Measurements from ENCODE around the gene MATN1. TPM values are rescaled to one million over a fixed set of nuclear protein-coding genes. Genes with fewer than 3 reads are reported as not detected.

MATN1 gene
- total RNA-seq, 1 donor from 2014 or later = 0.70 TPM

DNA sequence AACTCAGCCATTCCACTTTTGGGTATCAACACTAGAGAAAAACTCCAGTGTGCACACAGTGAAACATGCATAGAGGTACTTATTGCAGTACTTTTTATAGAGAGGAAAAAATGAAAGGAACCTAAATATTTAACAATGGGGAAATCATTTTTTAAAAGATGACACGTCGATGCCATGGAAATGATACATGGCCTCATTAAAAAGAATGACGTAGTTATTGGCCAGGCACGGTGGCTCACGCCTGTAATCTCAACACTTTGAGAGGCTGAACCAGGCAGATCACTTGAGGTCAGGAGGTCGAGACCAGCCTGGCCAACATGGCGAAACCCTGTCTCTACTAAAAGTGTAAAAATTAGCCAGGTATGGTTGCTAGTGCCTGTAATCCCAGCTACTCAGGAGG lies 42.5 kb downstream of the MATN1 start:
- H3K4me3 Mint-ChIP-seq = no peak overlapping the region
- no peak for DNase-seq (ENCODE audit: low spot score)
- H3K4me1 Mint-ChIP-seq (ENCODE audit: low read depth) = no peaks in the 10 kb centered on the region
- no peak overlapping the region for H3K27ac Mint-ChIP-seq
- H3K36me3 Mint-ChIP-seq (ENCODE audit: low read depth) = no peaks in the 10 kb centered on the region
- H3K9me3 Mint-ChIP-seq = no peaks in the 10 kb centered on the region
- intact Hi-C loops (cut with micrococcal nuclease) = no loop called here
- H3K27me3 Mint-ChIP-seq (ENCODE audit: insufficient read depth) = peaks cover 27% of the 10 kb centered on the region

- H3K27me3 Mint-ChIP-seq (ENCODE audit: insufficient read depth) = peaks cover 27% of the 10 kb centered on the region
- H3K36me3 Mint-ChIP-seq (ENCODE audit: low read depth) = no peaks in the 10 kb centered on the region
- DNase-seq (ENCODE audit: low spot score) = no peak
- intact Hi-C loops (cut with micrococcal nuclease) = no loop called here
- H3K9me3 Mint-ChIP-seq = no peaks in the 10 kb centered on the region
- no peaks in the 10 kb centered on the region for H3K4me1 Mint-ChIP-seq (ENCODE audit: low read depth)
- H3K27ac Mint-ChIP-seq = no peak overlapping the region
- no peak overlapping the region for H3K4me3 Mint-ChIP-seq
Measured at GRCh38 chr1:30680429-30680828, 43.0 kb downstream of the MATN1 start.

DNA sequence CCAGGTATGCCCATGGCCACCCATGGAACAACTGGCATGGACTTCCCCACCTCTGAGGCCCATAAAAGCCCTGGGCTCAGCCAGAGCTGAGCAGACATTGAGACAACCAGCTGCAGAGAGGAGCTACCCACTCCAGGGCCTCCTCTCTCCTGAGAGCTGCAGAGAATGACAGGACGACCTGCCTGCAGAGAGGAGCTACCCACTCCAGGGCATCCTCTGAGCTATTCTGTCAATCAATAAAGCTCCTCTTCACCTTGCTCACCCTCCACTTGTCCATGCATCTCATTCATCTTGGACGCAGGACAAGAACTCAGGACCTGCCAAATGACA lies 43.4 kb downstream of the MATN1 start:
- Mint-ChIP-seq H3K9me3 (no peaks in the 10 kb centered on the region), H3K4me1 (ENCODE audit: low read depth) (no peaks in the 10 kb centered on the region), H3K36me3 (ENCODE audit: low read depth) (no peaks in the 10 kb centered on the region), H3K27ac (no peak overlapping the region), H3K4me3 (no peak overlapping the region), H3K27me3 (ENCODE audit: insufficient read depth) (peaks cover 26% of the 10 kb centered on the region)
- no peak for DNase-seq (ENCODE audit: low spot score)
- intact Hi-C loops (cut with micrococcal nuclease) = no loop called here

GRCh38 chr1:30679201-30679975 lies 44.0 kb downstream of the MATN1 start:
- Mint-ChIP-seq H3K36me3 (ENCODE audit: low read depth) (no peaks in the 10 kb centered on the region), H3K9me3 (no peaks in the 10 kb centered on the region), H3K27ac (no peak overlapping the region), H3K4me1 (ENCODE audit: low read depth) (no peaks in the 10 kb centered on the region), H3K27me3 (ENCODE audit: insufficient read depth) (peaks cover 22% of the 10 kb centered on the region), H3K4me3 (no peak overlapping the region)
- no peak for DNase-seq (ENCODE audit: low spot score)
- intact Hi-C loops (cut with micrococcal nuclease) = no loop called here

DNA sequence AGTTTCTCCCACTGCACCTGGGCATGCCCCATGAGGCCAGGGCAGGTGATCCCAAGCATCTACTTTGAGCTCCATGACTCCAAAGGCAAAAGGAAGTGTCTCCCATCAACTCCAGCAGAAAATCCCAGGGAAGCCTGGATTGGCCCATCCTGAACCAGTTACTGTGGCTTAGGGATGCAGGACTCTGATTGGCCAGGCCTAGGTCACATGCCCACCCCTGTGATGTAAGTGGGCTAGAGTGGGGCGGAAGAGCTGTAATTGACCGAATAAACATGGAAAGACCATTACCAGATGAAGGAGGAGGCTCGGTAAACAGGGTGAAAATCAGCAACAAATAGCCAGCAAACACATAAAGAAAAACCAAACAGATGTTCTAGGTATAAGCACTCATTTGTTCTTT lies 45.2 kb downstream of the MATN1 start:
- no peak overlapping the region for H3K4me3 Mint-ChIP-seq
- H3K36me3 Mint-ChIP-seq (ENCODE audit: low read depth) = no peaks in the 10 kb centered on the region
- no peak for DNase-seq (ENCODE audit: low spot score)
- peaks cover 18% of the 10 kb centered on the region for H3K27me3 Mint-ChIP-seq (ENCODE audit: insufficient read depth)
- H3K27ac Mint-ChIP-seq = no peak overlapping the region
- intact Hi-C loops (cut with micrococcal nuclease) = no loop called here
- H3K9me3 Mint-ChIP-seq = peaks cover 4% of the 10 kb centered on the region
- no peaks in the 10 kb centered on the region for H3K4me1 Mint-ChIP-seq (ENCODE audit: low read depth)

GRCh38 chr1:30677471-30677870 lies 45.9 kb downstream of the MATN1 start:
- intact Hi-C loops (cut with micrococcal nuclease) = no loop called here
- no peaks in the 10 kb centered on the region for H3K4me1 Mint-ChIP-seq (ENCODE audit: low read depth)
- H3K4me3 Mint-ChIP-seq = no peak overlapping the region
- H3K9me3 Mint-ChIP-seq = peaks cover 4% of the 10 kb centered on the region
- H3K36me3 Mint-ChIP-seq (ENCODE audit: low read depth) = no peaks in the 10 kb centered on the region
- H3K27ac Mint-ChIP-seq = no peak overlapping the region
- DNase-seq (ENCODE audit: low spot score) = no peak
- H3K27me3 Mint-ChIP-seq (ENCODE audit: insufficient read depth) = peaks cover 16% of the 10 kb centered on the region

DNA sequence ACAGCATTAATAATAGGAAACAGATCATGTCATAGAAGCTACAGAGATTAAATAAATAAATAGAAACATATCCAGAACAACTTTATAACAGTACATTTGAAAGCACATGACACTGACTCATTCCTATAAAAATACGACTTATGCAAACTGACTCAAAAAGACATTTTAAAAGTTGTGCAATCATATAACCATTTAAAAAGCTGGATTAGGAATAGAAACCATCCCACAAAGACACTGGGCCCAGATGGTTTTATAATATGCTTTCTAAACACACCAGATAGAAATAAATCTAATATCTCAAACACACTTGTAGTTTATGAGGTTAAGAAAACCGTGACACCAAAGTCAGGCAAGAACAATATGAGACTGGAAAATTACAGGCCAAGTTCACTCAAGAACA lies 47.6 kb downstream of the MATN1 start:
- H3K36me3 Mint-ChIP-seq (ENCODE audit: low read depth) = no peaks in the 10 kb centered on the region
- peaks cover 10% of the 10 kb centered on the region for H3K27me3 Mint-ChIP-seq (ENCODE audit: insufficient read depth)
- H3K4me3 Mint-ChIP-seq = no peak overlapping the region
- DNase-seq (ENCODE audit: low spot score) = no peak
- intact Hi-C loops (cut with micrococcal nuclease) = no loop called here
- H3K9me3 Mint-ChIP-seq = peaks cover 4% of the 10 kb centered on the region
- H3K4me1 Mint-ChIP-seq (ENCODE audit: low read depth) = no peaks in the 10 kb centered on the region
- no peak overlapping the region for H3K27ac Mint-ChIP-seq

DNA sequence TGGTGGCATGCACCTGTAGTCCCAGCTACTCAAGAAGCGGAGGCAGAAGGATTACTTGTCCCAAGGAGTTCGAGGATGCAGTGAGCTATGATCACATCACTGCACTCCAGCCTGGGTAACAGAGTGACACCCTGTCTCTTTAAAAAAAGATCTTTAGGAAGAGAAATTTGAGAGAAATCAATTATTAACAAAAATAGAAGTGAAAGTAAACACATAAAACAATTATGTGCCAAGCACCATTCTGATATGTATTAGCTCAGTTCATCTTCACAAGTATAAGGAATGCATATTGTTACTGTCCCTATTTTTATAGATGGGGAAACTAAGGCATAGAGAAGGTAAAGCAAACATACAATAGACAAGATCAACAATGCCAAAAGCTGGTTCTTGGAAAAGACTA lies 48.1 kb downstream of the MATN1 start:
- intact Hi-C loops (cut with micrococcal nuclease) = no loop called here
- Mint-ChIP-seq H3K27me3 (ENCODE audit: insufficient read depth) (peaks cover 10% of the 10 kb centered on the region), H3K4me3 (no peak overlapping the region), H3K36me3 (ENCODE audit: low read depth) (no peaks in the 10 kb centered on the region), H3K4me1 (ENCODE audit: low read depth) (no peaks in the 10 kb centered on the region), H3K9me3 (peaks cover 4% of the 10 kb centered on the region), H3K27ac (no peak overlapping the region)
- no peak for DNase-seq (ENCODE audit: low spot score)

- Mint-ChIP-seq H3K4me3 (no peak overlapping the region), H3K36me3 (ENCODE audit: low read depth) (no peaks in the 10 kb centered on the region), H3K4me1 (ENCODE audit: low read depth) (no peaks in the 10 kb centered on the region), H3K27ac (no peak overlapping the region), H3K27me3 (ENCODE audit: insufficient read depth) (peaks cover 10% of the 10 kb centered on the region), H3K9me3 (peaks cover 4% of the 10 kb centered on the region)
- DNase-seq (ENCODE audit: low spot score) = no peak
- intact Hi-C loops (cut with micrococcal nuclease) = no loop called here
Measured at GRCh38 chr1:30673395-30673794, 50.0 kb downstream of the MATN1 start.

DNA sequence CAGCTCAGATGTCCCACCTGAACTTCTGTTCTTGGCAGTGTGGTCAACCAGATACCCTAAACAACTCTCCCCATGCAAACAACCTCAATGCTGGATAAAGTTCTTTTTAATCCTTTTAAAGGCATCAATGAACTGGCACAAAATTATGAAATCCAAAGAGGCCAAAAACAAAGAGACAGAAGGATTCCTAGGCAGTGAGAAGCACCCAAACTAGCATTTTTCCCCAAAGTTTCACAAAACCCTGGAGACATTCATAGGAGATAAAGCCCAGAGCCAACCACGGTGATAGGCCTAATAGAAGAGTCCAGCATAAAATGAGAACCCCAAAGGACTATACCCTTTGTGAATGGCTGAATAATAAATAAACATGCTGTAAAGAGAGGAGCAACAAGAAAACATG lies 50.7 kb downstream of the MATN1 start:
- no peak for DNase-seq (ENCODE audit: low spot score)
- no peak overlapping the region for H3K4me3 Mint-ChIP-seq
- H3K4me1 Mint-ChIP-seq (ENCODE audit: low read depth) = no peaks in the 10 kb centered on the region
- H3K36me3 Mint-ChIP-seq (ENCODE audit: low read depth) = no peaks in the 10 kb centered on the region
- H3K9me3 Mint-ChIP-seq = peaks cover 4% of the 10 kb centered on the region
- intact Hi-C loops (cut with micrococcal nuclease) = no loop called here
- H3K27me3 Mint-ChIP-seq (ENCODE audit: insufficient read depth) = peaks cover 10% of the 10 kb centered on the region
- no peak overlapping the region for H3K27ac Mint-ChIP-seq

GRCh38 chr1:30670240-30671060 lies 52.9 kb downstream of the MATN1 start:
- H3K27ac Mint-ChIP-seq = no peak overlapping the region
- H3K4me1 Mint-ChIP-seq (ENCODE audit: low read depth) = no peaks in the 10 kb centered on the region
- peaks cover 3% of the 10 kb centered on the region for H3K27me3 Mint-ChIP-seq (ENCODE audit: insufficient read depth)
- intact Hi-C loops (cut with micrococcal nuclease) = no loop called here
- DNase-seq (ENCODE audit: low spot score) = no peak
- no peak overlapping the region for H3K4me3 Mint-ChIP-seq
- H3K9me3 Mint-ChIP-seq = peaks cover 4% of the 10 kb centered on the region
- H3K36me3 Mint-ChIP-seq (ENCODE audit: low read depth) = no peaks in the 10 kb centered on the region

DNA sequence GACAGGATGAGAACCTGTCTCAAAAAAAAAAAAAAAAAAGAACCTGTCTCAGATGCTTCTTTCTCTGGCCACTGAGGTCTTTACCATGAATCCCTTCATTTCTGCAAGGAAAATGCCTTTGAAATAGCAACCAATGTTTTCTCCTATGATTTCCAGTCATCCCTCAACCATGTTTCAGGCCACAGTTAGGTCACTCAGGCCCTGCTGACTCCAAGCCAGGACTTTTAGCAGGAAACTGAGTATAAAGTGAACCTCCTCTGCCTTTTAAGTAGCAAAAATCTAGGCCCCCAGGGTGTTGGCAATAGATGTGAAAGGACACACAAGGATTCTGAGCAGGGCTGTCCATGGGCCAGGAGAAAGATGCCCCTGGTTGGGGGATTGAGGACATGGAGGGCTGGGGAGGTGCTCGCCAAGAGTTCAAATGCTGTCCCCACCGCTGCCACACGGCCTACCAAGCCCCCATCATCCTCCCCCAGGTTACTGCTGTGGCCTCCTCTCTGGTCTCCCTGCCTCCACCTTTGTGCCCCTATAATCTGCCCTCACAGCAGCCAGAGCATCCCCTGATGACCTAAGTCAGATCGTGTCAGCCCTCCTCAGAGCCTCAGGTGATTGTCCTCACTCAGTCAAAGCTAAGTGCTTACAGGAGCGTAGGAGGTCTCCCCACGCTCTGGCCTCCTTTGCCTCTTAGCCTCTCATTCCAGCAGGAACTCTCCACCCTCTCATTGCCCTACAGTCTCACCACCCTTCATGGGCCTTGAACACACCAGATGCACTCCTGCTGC lies 54.6 kb downstream of the MATN1 start:
- Mint-ChIP-seq H3K4me3 (no peak overlapping the region), H3K4me1 (ENCODE audit: low read depth) (no peaks in the 10 kb centered on the region), H3K36me3 (ENCODE audit: low read depth) (no peaks in the 10 kb centered on the region), H3K27ac (no peak overlapping the region), H3K9me3 (peaks cover 3% of the 10 kb centered on the region), H3K27me3 (ENCODE audit: insufficient read depth) (peaks cover 2% of the 10 kb centered on the region)
- DNase-seq (ENCODE audit: low spot score) = no peak
- intact Hi-C loops (cut with micrococcal nuclease) = no loop called here

GRCh38 chr1:30668024-30668423 lies 55.4 kb downstream of the MATN1 start:
- Mint-ChIP-seq H3K36me3 (ENCODE audit: low read depth) (no peaks in the 10 kb centered on the region), H3K27ac (no peak overlapping the region), H3K9me3 (no peaks in the 10 kb centered on the region)

More at GRCh38 chr1:30668024-30668423, 55.4 kb downstream of the MATN1 start:
- H3K4me1 Mint-ChIP-seq (ENCODE audit: low read depth) = no peaks in the 10 kb centered on the region
- no peak for DNase-seq (ENCODE audit: low spot score)
- intact Hi-C loops (cut with micrococcal nuclease) = no loop called here
- H3K27me3 Mint-ChIP-seq (ENCODE audit: insufficient read depth) = peaks cover 2% of the 10 kb centered on the region
- H3K4me3 Mint-ChIP-seq = no peak overlapping the region
